ENCODE measurements around the gene TEX26.

Gene TEX26

GRCh38 chr13:31000889-31001288 is 68.4 kb downstream of the TEX26 start:
- H3K36me3 ChIP-seq (ENCODE audit: control insufficient read depth in 2 of 2, insufficient read depth in 1 of 2, low read length in 2 of 2), result no peaks in the 10 kb centered on the region
- POLR2A ChIA-PET, result no interaction called here
- CTCF ChIA-PET, result no interaction called here
- H3K27ac ChIP-seq (ENCODE audit: extremely low read depth, low read depth, low read length), result no peak overlapping the region
- no peak overlapping the region for H3K4me3 ChIP-seq (ENCODE audit: low read depth, low read length)
- no peaks in the 10 kb centered on the region for H3K4me1 ChIP-seq (ENCODE audit: control insufficient read depth, insufficient read depth, low read length)
- no peaks in the 10 kb centered on the region for H3K9me3 ChIP-seq (ENCODE audit: control insufficient read depth, insufficient read depth, low read depth, low read length)
- TF ChIP-seq ZNF639 (tag by site-specific recombination; IDR thresholded peaks at IDR 0.05) (no peak), ZNF560 (tag by site-specific recombination; IDR thresholded peaks at IDR 0.05; ENCODE audit: borderline replicate concordance) (no peak), ZNF274 (IDR thresholded peaks at IDR 0.05; ENCODE audit: low read length) (no peak), ZNF274 (tag by site-specific recombination; IDR thresholded peaks at IDR 0.05; ENCODE audit: borderline replicate concordance) (no peak), AEBP2 (tag by site-specific recombination; IDR thresholded peaks at IDR 0.05; ENCODE audit: borderline replicate concordance) (no peak), ZNF16 (tag by site-specific recombination; IDR thresholded peaks at IDR 0.05; ENCODE audit: low read depth) (no peak), ZNF692 (tag by site-specific recombination; IDR thresholded peaks at IDR 0.05) (no peak), KLF9 (tag by site-specific recombination; IDR thresholded peaks at IDR 0.05; ENCODE audit: low read depth) (no peak), ZNF335 (tag by site-specific recombination; conservative IDR thresholded peaks at IDR 0.05) (no peak), KLF16 (tag by site-specific recombination; IDR thresholded peaks at IDR 0.05) (no peak), ZNF175 (tag by site-specific recombination; IDR thresholded peaks at IDR 0.05) (no peak), ZNF585B (tag by site-specific recombination; IDR thresholded peaks at IDR 0.05) (no peak)

DNA sequence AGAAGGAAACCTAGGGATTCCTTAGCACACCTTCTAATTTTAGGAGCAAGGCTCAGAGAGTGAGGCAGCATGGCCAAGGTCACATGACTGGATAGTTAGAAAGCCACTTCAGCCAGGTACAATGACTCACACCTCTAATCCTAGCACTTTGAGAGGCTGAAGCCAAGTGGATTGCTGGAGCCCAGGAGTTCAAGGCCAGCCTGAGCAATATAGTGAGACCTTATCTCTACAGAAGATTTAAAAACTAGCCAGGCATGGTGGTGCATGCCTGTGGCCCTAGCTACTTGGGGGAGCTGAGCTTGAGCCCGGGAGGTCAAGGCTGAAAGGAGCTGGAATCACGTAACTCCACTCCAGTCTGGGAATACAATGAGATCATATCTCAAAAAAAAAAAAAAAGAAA is 69.2 kb downstream of the TEX26 start:
- no peaks in the 10 kb centered on the region for H3K9me3 ChIP-seq (ENCODE audit: control insufficient read depth, insufficient read depth, low read depth, low read length)
- H3K4me3 ChIP-seq (ENCODE audit: low read depth, low read length), result no peak overlapping the region
- no peaks in the 10 kb centered on the region for H3K36me3 ChIP-seq (ENCODE audit: control insufficient read depth in 2 of 2, insufficient read depth in 1 of 2, low read length in 2 of 2)
- CTCF ChIA-PET, result interaction anchor here (0.7 kb wide), 2 partner anchors 22 to 362 kb away, joined by 3 read pairs; no protein-coding TSS in a partner anchor
- H3K27ac ChIP-seq (ENCODE audit: extremely low read depth, low read depth, low read length), result no peak overlapping the region
- TF ChIP-seq ZNF335 (tag by site-specific recombination; conservative IDR thresholded peaks at IDR 0.05) (peak; percentile 32; the same call in 1 of the 2 replicates), TRIM28 (IDR thresholded peaks at IDR 0.05; ENCODE audit: borderline replicate concordance, low read length) (peak; percentile 35; the same call in 1 of the 2 replicates), ZNF629 (tag by site-specific recombination; IDR thresholded peaks at IDR 0.05) (0 out of 2 replicates have a peak, but pooled peaks have one; percentile 21), ZNF571 (tag by site-specific recombination; IDR thresholded peaks at IDR 0.05) (no peak), ZNF366 (tag by site-specific recombination; conservative IDR thresholded peaks at IDR 0.05) (0 out of 2 replicates have a peak, but pooled peaks have one; percentile 21), ZNF214 (tag by site-specific recombination; IDR thresholded peaks at IDR 0.05; ENCODE audit: borderline replicate concordance) (no peak), GLIS1 (tag by site-specific recombination; IDR thresholded peaks at IDR 0.05) (peak; percentile 87)
- no peaks in the 10 kb centered on the region for H3K4me1 ChIP-seq (ENCODE audit: control insufficient read depth, insufficient read depth, low read length)
- POLR2A ChIA-PET, result no interaction called here

- H3K27ac ChIP-seq (ENCODE audit: extremely low read depth, low read depth, low read length), result no peak overlapping the region
- POLR2A ChIA-PET, result no interaction called here
- CTCF ChIA-PET, result no interaction called here
- TF ChIP-seq ZNF391 (tag by site-specific recombination; IDR thresholded peaks at IDR 0.05; ENCODE audit: borderline replicate concordance, low read depth) (no peak), ZNF140 (tag by site-specific recombination; IDR thresholded peaks at IDR 0.05) (no peak), ZNF624 (tag by site-specific recombination; IDR thresholded peaks at IDR 0.05) (no peak), ZBTB21 (tag by site-specific recombination; IDR thresholded peaks at IDR 0.05) (no peak), ZNF843 (tag by site-specific recombination; IDR thresholded peaks at IDR 0.05) (no peak), ZNF610 (tag by site-specific recombination; IDR thresholded peaks at IDR 0.05; ENCODE audit: borderline replicate concordance) (no peak), ZNF10 (tag by site-specific recombination; IDR thresholded peaks at IDR 0.05) (no peak), ZNF837 (tag by site-specific recombination; IDR thresholded peaks at IDR 0.05) (no peak), ZBTB7A (tag by site-specific recombination; IDR thresholded peaks at IDR 0.05; ENCODE audit: low read depth) (no peak), SETDB1 (IDR thresholded peaks at IDR 0.05; ENCODE audit: insufficient read length, low read length) (no peak), ZNF623 (tag by site-specific recombination; IDR thresholded peaks at IDR 0.05) (no peak)
- TF ChIP-seq, protein P1, sequence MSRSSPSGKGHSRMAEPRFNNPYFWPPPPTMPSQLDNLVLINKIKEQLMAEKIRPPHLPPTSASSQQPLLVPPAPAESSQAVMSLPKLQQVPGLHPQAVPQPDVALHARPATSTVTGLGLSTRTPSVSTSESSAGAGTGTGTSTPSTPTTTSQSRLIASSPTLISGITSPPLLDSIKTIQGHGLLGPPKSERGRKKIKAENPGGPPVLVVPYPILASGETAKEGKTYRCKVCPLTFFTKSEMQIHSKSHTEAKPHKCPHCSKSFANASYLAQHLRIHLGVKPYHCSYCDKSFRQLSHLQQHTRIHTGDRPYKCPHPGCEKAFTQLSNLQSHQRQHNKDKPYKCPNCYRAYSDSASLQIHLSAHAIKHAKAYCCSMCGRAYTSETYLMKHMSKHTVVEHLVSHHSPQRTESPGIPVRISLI (tag by site-specific recombination; IDR thresholded peaks at IDR 0.05), result no peak
Observed at GRCh38 chr13:31005066-31005465, 72.6 kb downstream of the TEX26 start.

More at GRCh38 chr13:31005066-31005465, 72.6 kb downstream of the TEX26 start:
- H3K4me3 ChIP-seq (ENCODE audit: low read depth, low read length), result no peak overlapping the region
- H3K9me3 ChIP-seq (ENCODE audit: control insufficient read depth, insufficient read depth, low read depth, low read length), result no peaks in the 10 kb centered on the region
- no peaks in the 10 kb centered on the region for H3K4me1 ChIP-seq (ENCODE audit: control insufficient read depth, insufficient read depth, low read length)
- H3K36me3 ChIP-seq (ENCODE audit: control insufficient read depth in 2 of 2, insufficient read depth in 1 of 2, low read length in 2 of 2), result no peaks in the 10 kb centered on the region
